Measurements from ENCODE around the gene OSCAR.

Gene OSCAR

DNA sequence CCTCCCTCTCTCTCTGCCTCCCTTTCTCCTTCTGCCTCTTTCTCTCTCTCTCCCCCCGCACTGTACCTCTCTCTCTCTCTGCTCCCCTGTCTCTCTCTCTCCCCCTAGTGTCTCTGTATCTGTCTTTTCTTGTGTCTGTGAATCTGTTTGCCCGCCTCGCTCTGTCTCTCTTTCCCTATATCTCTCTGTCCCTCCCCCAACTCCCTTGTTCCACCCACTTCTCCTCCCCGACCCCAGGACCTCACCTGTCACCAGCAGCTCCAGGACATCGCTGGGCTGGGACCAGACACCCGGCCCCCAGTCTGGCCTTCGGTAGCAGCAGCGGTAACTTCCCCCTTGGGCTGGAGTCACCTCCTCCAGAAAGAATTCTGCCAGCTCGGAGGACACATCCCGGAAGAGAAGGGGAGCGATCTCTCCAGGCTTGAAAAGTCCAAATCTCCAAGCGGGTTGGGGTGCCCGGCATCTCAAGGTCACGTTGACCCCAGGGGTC is 3.9 kb downstream of the OSCAR start:
- no peak for TF ChIP-seq TAF1 (IDR thresholded peaks at IDR 0.05; ENCODE audit: borderline replicate concordance, insufficient read depth, low read length)
- TF ChIP-seq, protein P1, sequence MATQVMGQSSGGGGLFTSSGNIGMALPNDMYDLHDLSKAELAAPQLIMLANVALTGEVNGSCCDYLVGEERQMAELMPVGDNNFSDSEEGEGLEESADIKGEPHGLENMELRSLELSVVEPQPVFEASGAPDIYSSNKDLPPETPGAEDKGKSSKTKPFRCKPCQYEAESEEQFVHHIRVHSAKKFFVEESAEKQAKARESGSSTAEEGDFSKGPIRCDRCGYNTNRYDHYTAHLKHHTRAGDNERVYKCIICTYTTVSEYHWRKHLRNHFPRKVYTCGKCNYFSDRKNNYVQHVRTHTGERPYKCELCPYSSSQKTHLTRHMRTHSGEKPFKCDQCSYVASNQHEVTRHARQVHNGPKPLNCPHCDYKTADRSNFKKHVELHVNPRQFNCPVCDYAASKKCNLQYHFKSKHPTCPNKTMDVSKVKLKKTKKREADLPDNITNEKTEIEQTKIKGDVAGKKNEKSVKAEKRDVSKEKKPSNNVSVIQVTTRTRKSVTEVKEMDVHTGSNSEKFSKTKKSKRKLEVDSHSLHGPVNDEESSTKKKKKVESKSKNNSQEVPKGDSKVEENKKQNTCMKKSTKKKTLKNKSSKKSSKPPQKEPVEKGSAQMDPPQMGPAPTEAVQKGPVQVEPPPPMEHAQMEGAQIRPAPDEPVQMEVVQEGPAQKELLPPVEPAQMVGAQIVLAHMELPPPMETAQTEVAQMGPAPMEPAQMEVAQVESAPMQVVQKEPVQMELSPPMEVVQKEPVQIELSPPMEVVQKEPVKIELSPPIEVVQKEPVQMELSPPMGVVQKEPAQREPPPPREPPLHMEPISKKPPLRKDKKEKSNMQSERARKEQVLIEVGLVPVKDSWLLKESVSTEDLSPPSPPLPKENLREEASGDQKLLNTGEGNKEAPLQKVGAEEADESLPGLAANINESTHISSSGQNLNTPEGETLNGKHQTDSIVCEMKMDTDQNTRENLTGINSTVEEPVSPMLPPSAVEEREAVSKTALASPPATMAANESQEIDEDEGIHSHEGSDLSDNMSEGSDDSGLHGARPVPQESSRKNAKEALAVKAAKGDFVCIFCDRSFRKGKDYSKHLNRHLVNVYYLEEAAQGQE (IDR thresholded peaks at IDR 0.05; ENCODE audit: insufficient read depth in 1 of 2, low read depth in 2 of 2, low read length in 2 of 2), result no peak
- no peak for TF ChIP-seq POLR2AphosphoS5 (IDR thresholded peaks at IDR 0.05; ENCODE audit: low read depth, low read length)
- TF ChIP-seq SIN3A (IDR thresholded peaks at IDR 0.05; ENCODE audit: borderline replicate concordance, insufficient read depth, low read length), result no peak
- TF ChIP-seq FOXP2 (optimal IDR thresholded peaks at IDR 0.05; ENCODE audit: borderline replicate concordance, extremely low read depth, extremely low read length, insufficient read depth), result no peak

DNA sequence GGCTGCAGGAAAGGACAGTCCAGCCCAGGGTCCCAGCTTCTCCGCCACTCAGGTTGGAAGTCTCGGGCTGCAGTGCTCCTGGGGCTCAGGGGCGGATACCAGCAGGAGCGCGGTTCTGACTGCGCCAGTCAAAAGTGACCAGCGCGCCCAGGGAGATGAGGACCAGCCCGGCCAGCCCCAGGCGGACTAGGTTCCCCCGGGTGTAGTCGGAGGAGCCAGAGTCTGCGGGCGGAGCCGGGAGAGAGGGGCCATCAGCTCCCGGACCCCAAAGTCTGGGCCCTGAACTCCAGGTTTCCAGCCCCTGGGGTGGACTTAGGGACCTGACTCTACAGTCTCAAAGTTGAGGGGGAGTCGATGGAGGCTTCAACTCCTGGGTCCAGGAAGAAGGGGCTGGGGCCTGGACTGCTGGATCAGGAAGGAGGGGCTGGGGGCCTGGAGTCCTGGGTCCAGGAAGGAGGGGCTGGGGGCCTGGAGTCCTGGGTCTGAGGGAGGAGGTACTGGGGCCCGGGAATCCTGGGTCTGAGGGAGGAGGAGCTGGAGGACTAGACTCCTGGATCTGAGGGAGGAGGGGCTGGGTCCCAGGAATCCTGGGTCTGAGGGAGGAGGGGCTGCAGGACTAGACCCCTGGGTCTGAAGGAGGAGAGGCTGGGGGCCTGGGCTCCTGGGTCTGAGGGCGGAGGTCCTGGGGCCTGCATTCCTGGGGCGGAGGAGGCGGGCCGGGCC is 5.3 kb downstream of the OSCAR start:
- TF ChIP-seq SIN3A (IDR thresholded peaks at IDR 0.05; ENCODE audit: borderline replicate concordance, insufficient read depth, low read length) (no peak), FOXP2 (optimal IDR thresholded peaks at IDR 0.05; ENCODE audit: borderline replicate concordance, extremely low read depth, extremely low read length, insufficient read depth) (no peak), TAF1 (IDR thresholded peaks at IDR 0.05; ENCODE audit: borderline replicate concordance, insufficient read depth, low read length) (no peak), POLR2AphosphoS5 (IDR thresholded peaks at IDR 0.05; ENCODE audit: low read depth, low read length) (no peak)
- TF ChIP-seq, protein P1 (IDR thresholded peaks at IDR 0.05; ENCODE audit: insufficient read depth in 1 of 2, low read depth in 2 of 2, low read length in 2 of 2), result no peak

DNA sequence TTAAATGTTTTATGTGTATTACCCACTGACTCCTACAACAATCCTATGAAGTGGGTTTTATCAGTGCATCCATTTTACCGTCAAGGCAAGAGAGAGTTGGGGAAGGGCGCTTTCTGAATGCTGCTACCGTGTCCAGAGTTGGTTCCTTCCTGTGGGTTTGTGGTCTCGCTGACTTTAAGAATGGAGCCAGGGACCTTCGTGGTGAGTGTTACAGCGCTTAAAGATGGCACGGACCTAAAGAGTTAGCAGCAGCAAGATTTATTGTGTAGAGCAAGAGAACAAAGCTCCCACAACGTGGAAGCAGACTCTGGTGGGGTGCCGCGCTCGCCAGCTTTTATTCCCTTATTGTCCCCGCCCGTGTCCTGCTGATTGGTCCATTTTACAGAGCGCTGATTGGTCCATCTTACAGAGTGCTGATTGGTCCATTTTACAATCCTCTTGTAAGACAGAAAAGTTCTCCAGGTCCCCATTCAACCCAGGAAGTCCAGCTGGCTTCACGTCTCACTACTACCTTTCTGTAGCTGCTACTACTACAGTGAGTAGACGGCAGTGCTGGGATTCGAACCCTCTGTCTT is 6.1 kb downstream of the OSCAR start:
- TF ChIP-seq, protein P1 (IDR thresholded peaks at IDR 0.05; ENCODE audit: insufficient read depth in 1 of 2, low read depth in 2 of 2, low read length in 2 of 2), result no peak
- TF ChIP-seq FOXP2 (optimal IDR thresholded peaks at IDR 0.05; ENCODE audit: borderline replicate concordance, extremely low read depth, extremely low read length, insufficient read depth) (no peak), POLR2AphosphoS5 (IDR thresholded peaks at IDR 0.05; ENCODE audit: low read depth, low read length) (no peak), TAF1 (IDR thresholded peaks at IDR 0.05; ENCODE audit: borderline replicate concordance, insufficient read depth, low read length) (no peak), SIN3A (IDR thresholded peaks at IDR 0.05; ENCODE audit: borderline replicate concordance, insufficient read depth, low read length) (no peak)

DNA sequence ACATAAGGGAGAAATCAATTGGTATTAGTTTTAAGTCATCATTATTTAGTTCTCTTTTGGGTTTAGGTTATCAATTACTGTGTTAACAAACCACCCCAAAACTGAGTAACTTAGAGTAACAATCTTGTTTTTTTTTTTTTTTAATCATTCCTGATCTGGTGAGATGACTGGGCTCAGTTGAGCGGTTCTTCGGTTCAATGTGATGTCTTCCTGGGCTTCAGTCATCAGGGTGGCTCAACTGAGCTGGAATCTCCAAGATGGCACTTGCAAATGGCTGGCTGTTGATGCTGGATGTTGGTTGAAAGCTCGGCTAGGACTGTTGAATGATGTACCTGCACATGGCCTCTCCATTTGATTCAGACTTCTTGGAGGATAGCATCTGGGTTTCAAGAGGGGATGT is 16.2 kb downstream of the OSCAR start:
- TF ChIP-seq, protein P1 (IDR thresholded peaks at IDR 0.05; ENCODE audit: insufficient read depth in 1 of 2, low read depth in 2 of 2, low read length in 2 of 2), result no peak
- TF ChIP-seq POLR2AphosphoS5 (IDR thresholded peaks at IDR 0.05; ENCODE audit: low read depth, low read length) (no peak), TAF1 (IDR thresholded peaks at IDR 0.05; ENCODE audit: borderline replicate concordance, insufficient read depth, low read length) (no peak), SIN3A (IDR thresholded peaks at IDR 0.05; ENCODE audit: borderline replicate concordance, insufficient read depth, low read length) (no peak), FOXP2 (optimal IDR thresholded peaks at IDR 0.05; ENCODE audit: borderline replicate concordance, extremely low read depth, extremely low read length, insufficient read depth) (no peak)
